ENCODE data around the gene MAP4K5. TPM values are rescaled to one million over a fixed set of nuclear protein-coding genes. Genes with fewer than 3 reads are reported as not detected.

MAP4K5 gene
- total and polyA plus RNA-seq, 2 donors from 2014 or later = 9.4 to 47.8 TPM

GRCh38 chr14:50399251-50400032 is 132.9 kb downstream of the MAP4K5 start:
- H3K4me1 ChIP-seq (ENCODE audit: control insufficient read depth in 2 of 3, insufficient read depth in 2 of 3, low read depth in 1 of 3, low read length in 3 of 3) = peaks cover 0 to 23% (median 15%) of the 10 kb centered on the region in 3 donors
- DNase-seq (peak in 3 of 5 donors; percentile 18 to 77 (median 30)), FAIRE-seq (peak; percentile 45)
- H3K4me3 ChIP-seq (ENCODE audit: low read length in 3 of 3) = peak overlapping the region in 1 of 3 donors; percentile 25
- peak overlapping the region in 1 of 3 donors; percentile 35 for H3K9ac ChIP-seq (ENCODE audit: low read length in 3 of 3)
- H3K27ac ChIP-seq (ENCODE audit: low read depth in 2 of 2, low read length in 2 of 2) = peak overlapping the region; percentile 40 to 63
- intact Hi-C loops (cut with DNase I) = no loop called here
- H3K36me3 ChIP-seq (ENCODE audit: control insufficient read depth in 2 of 3, insufficient read depth in 3 of 3, low read length in 3 of 3) = no peaks in the 10 kb centered on the region
- no peak for TF ChIP-seq CTCF (IDR thresholded peaks at IDR 0.05; ENCODE audit: borderline replicate concordance, extremely low read depth, insufficient read depth)
- H3K27me3 ChIP-seq (ENCODE audit: control insufficient read depth, insufficient read depth, low read length) = no peaks in the 10 kb centered on the region
- no peaks in the 10 kb centered on the region for H3K9me3 ChIP-seq (ENCODE audit: control insufficient read depth in 2 of 3, insufficient read depth in 1 of 3, low read length in 3 of 3)

- Histone ChIP-seq H3K4me3 (ENCODE audit: low read length in 3 of 3) (peak overlapping the region in 1 of 3 donors; percentile 90), H3K9ac (ENCODE audit: low read length in 3 of 3) (no peak overlapping the region), H3K27ac (ENCODE audit: low read depth in 2 of 2, low read length in 2 of 2) (peak overlapping the region in 1 of 2 donors; percentile 87), H3K36me3 (ENCODE audit: control insufficient read depth in 2 of 3, insufficient read depth in 3 of 3, low read length in 3 of 3) (no peaks in the 10 kb centered on the region), H3K9me3 (ENCODE audit: control insufficient read depth in 2 of 3, insufficient read depth in 1 of 3, low read length in 3 of 3) (no peaks in the 10 kb centered on the region), H3K27me3 (ENCODE audit: control insufficient read depth, insufficient read depth, low read length) (no peaks in the 10 kb centered on the region), H3K4me1 (ENCODE audit: control insufficient read depth in 2 of 3, insufficient read depth in 2 of 3, low read depth in 1 of 3, low read length in 3 of 3) (peaks cover 0 to 23% (median 15%) of the 10 kb centered on the region in 3 donors)
- no peak for FAIRE-seq
- no peak for TF ChIP-seq CTCF (IDR thresholded peaks at IDR 0.05; ENCODE audit: borderline replicate concordance, extremely low read depth, insufficient read depth)
- DNase-seq = no peak
- intact Hi-C loops (cut with DNase I) = no loop called here
Measured at GRCh38 chr14:50398189-50398580, 134.2 kb downstream of the MAP4K5 start.

DNA sequence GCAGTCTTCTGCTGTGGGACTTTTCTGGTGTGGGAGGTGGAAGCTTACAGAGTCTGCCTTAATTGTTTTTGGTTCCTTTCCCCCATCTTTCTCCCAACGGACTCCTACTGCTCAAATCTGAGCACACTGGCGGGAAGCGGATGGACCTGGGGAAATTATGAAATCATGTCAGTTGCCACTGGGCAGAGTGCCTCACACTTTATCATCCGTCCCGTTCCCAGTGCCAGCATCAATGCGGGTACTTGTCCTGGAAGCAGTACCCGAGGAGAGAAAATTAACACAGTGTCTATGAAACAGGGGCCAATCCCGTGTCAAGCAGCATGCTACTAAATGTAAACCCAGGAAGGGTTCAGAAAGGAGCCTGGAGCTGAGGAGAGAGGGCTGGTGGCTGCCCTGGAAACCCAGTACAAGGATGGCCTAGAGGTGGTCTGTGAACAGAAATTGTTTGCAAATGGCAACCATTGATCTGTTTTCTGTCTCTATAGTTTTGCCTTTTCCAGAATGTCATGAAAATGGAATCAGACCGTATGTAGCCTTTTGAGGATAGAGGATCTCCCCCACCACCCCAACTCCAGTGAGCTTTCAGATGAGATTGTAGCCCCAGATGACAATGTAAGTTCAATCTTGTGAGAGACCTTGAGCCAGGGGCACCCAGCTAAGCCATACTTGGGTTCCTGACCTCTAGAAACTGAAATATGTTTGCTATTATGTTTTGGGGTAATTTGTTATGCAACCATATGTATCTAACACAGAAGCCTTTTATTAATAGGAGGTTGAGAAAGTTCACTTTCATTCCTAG is 134.8 kb downstream of the MAP4K5 start:
- peak overlapping the region; percentile 32 to 90 (median 65) for H3K4me3 ChIP-seq (ENCODE audit: low read length in 3 of 3)
- no peak for DNase-seq
- no peaks in the 10 kb centered on the region for H3K27me3 ChIP-seq (ENCODE audit: control insufficient read depth, insufficient read depth, low read length)
- TF ChIP-seq CTCF (IDR thresholded peaks at IDR 0.05; ENCODE audit: borderline replicate concordance, extremely low read depth, insufficient read depth) = no peak
- H3K9ac ChIP-seq (ENCODE audit: low read length in 3 of 3) = peak overlapping the region; percentile 13 to 51 (median 36)
- no peaks in the 10 kb centered on the region for H3K36me3 ChIP-seq (ENCODE audit: control insufficient read depth in 2 of 3, insufficient read depth in 3 of 3, low read length in 3 of 3)
- H3K9me3 ChIP-seq (ENCODE audit: control insufficient read depth in 2 of 3, insufficient read depth in 1 of 3, low read length in 3 of 3) = no peaks in the 10 kb centered on the region
- H3K27ac ChIP-seq (ENCODE audit: low read depth in 2 of 2, low read length in 2 of 2) = peak overlapping the region; percentile 87 to 92
- intact Hi-C loops (cut with DNase I) = no loop called here
- H3K4me1 ChIP-seq (ENCODE audit: control insufficient read depth in 2 of 3, insufficient read depth in 2 of 3, low read depth in 1 of 3, low read length in 3 of 3) = peaks cover 0 to 23% (median 17%) of the 10 kb centered on the region in 3 donors
- FAIRE-seq = no peak

Data from kidney (tissue), 14 donors.